WI38 (cell line): Measurements from ENCODE around the gene RAPGEF3.

ENCODE experiments used
- H3K4me3 ChIP-seq: 2 replicates; pipeline ENCODE4 v1.5.1; 2011; ENCODE audit warnings: low read depth, mild to moderate bottlenecking, control low read depth, low read length
- CTCF ChIP-seq: IDR thresholded peaks from 2 replicates; pipeline ENCODE4 v1.5.1; 2012; ENCODE audit warnings: low read depth, mild to moderate bottlenecking, control low read depth, low read length

Gene RAPGEF3

GRCh38 chr12:47737936-47738594 lies 20.6 kb downstream of the RAPGEF3 start:
- no peak overlapping the region for H3K4me3 ChIP-seq
- TF ChIP-seq CTCF: no peak

- no peak overlapping the region for H3K4me3 ChIP-seq
- TF ChIP-seq CTCF: no peak
Observed at GRCh38 chr12:47736877-47737676, 21.6 kb downstream of the RAPGEF3 start.

GRCh38 chr12:47736216-47736615 lies 22.5 kb downstream of the RAPGEF3 start:
- H3K4me3 ChIP-seq: no peak overlapping the region
- TF ChIP-seq CTCF: no peak

- TF ChIP-seq CTCF: no peak
- no peak overlapping the region for H3K4me3 ChIP-seq
Observed at GRCh38 chr12:47735649-47736048, 23.0 kb downstream of the RAPGEF3 start.

- no peak for TF ChIP-seq CTCF
- H3K4me3 ChIP-seq: no peak overlapping the region
Observed at GRCh38 chr12:47734725-47735480, 23.8 kb downstream of the RAPGEF3 start.

- TF ChIP-seq CTCF: no peak
- H3K4me3 ChIP-seq: no peak overlapping the region
Observed at GRCh38 chr12:47733142-47733541, 25.5 kb downstream of the RAPGEF3 start.
